B cell (primary cell): Measurements from ENCODE around the gene TIE1.

Source experiments
- EZH2 ChIP-seq: IDR thresholded peaks from 2 replicates; pipeline ENCODE4 v1.6.1; 2012; ENCODE audit warnings: borderline replicate concordance, low read depth, mild to moderate bottlenecking, moderate library complexity, low read length; ENCODE audit not compliant: insufficient read depth, poor library complexity, severe bottlenecking
- TF ChIP-seq, protein P1 (sequence below): fragments of 200-600 bp; IDR thresholded peaks from one replicate; pipeline ENCODE4 v1.8.0; 2022; ENCODE audit warnings: antibody characterized with exemption, mild to moderate bottlenecking

DNA sequence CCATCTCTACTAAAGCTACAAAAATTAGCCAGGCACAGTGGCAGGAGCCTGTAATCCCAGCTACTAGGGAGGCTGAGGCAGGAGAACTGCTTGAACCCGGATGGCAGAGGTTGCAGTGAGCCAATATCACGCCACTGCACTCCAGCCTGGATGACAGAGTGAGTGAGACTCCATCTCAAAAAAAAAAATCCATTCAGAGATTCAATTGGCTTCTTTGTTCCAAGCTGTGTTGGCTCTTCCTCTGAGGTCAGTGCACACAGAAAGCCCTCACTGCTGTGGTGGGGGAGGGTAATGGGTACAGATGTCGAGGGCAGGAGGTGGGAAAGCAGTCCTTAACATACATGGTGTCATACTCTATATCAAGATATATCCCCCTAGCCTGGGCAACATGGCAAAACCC, 14.7 kb downstream of the TIE1 start:
- TF ChIP-seq, protein P1, sequence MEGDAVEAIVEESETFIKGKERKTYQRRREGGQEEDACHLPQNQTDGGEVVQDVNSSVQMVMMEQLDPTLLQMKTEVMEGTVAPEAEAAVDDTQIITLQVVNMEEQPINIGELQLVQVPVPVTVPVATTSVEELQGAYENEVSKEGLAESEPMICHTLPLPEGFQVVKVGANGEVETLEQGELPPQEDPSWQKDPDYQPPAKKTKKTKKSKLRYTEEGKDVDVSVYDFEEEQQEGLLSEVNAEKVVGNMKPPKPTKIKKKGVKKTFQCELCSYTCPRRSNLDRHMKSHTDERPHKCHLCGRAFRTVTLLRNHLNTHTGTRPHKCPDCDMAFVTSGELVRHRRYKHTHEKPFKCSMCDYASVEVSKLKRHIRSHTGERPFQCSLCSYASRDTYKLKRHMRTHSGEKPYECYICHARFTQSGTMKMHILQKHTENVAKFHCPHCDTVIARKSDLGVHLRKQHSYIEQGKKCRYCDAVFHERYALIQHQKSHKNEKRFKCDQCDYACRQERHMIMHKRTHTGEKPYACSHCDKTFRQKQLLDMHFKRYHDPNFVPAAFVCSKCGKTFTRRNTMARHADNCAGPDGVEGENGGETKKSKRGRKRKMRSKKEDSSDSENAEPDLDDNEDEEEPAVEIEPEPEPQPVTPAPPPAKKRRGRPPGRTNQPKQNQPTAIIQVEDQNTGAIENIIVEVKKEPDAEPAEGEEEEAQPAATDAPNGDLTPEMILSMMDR = no peak
- no peak for TF ChIP-seq EZH2
